Duodenal mucosa (tissue), 2 donors: Measurements from ENCODE around the gene CALHM5.
A peak's percentile ranks its signal among the peaks of the same experiment; 100 is the strongest.

Source experiments
- H3K27ac ChIP-seq: one replicate; pipeline ENCODE4 v1.7.0; 2013; ENCODE audit warnings: low read depth, low read length
- H3K27me3 ChIP-seq, 2 donors: one replicate each; pipeline ENCODE4 v1.7.0; 2013; ENCODE audit warnings: low read length in 2 of 2, control low read depth in 1 of 2; ENCODE audit not compliant: insufficient read depth in 2 of 2, control insufficient read depth in 1 of 2
- H3K36me3 ChIP-seq, 2 donors: one replicate each; pipeline ENCODE4 v1.7.0; 2013; ENCODE audit warnings: low read length in 2 of 2, control low read depth in 1 of 2; ENCODE audit not compliant: insufficient read depth in 2 of 2, control insufficient read depth in 1 of 2
- H3K4me1 ChIP-seq, 2 donors: one replicate each; pipeline ENCODE4 v1.7.0; 2013; ENCODE audit warnings: low read length in 2 of 2, control low read depth in 1 of 2; ENCODE audit not compliant: insufficient read depth in 2 of 2, control insufficient read depth in 1 of 2
- H3K4me3 ChIP-seq, 2 donors: one replicate each; pipeline ENCODE4 v1.7.0; 2013; ENCODE audit warnings: low read length in 2 of 2, low read depth in 1 of 2
- H3K9ac ChIP-seq, 2 donors: one replicate each; pipeline ENCODE4 v1.7.0; 2013; ENCODE audit warnings: low read length in 2 of 2, low read depth in 1 of 2
- H3K9me3 ChIP-seq, 2 donors: one replicate each; pipeline ENCODE4 v1.7.0; 2013; ENCODE audit warnings: low read length in 2 of 2, control low read depth in 1 of 2; ENCODE audit not compliant: control insufficient read depth in 1 of 2

The CALHM5 gene

GRCh38 chr6:116572162-116572561 is 60.7 kb downstream of the CALHM5 start:
- H3K4me1 ChIP-seq, result peaks cover 20 to 24% of the 10 kb centered on the region in 2 donors

More at GRCh38 chr6:116572162-116572561, 60.7 kb downstream of the CALHM5 start:
- Histone ChIP-seq H3K36me3 (peaks cover 0 to 7% of the 10 kb centered on the region in 2 donors), H3K27ac (no peak overlapping the region), H3K27me3 (no peaks in the 10 kb centered on the region), H3K9me3 (no peaks in the 10 kb centered on the region), H3K9ac (peak overlapping the region; percentile 69 to 95), H3K4me3 (peak overlapping the region; percentile 88 to 99)
